HepG2 (cell line): ENCODE results near the gene IFT57. TPM values are rescaled to one million over a fixed set of nuclear protein-coding genes. Genes with fewer than 3 reads are reported as not detected.

Experiments
- ATAC-seq: fragments of 200-7000 bp; cut with Tn5 transposase; 3 replicates; pipeline ENCODE4 v1.9.1; 2020; ENCODE audit warnings: mild to moderate bottlenecking, moderate library complexity
- BruUV-seq: library from RNA; stranded (reverse); fragments of 400-500 nt; replicated peaks from 2 replicates; lab custom pipeline; 2021; lab: Mats Ljungman, UMichigan
- CTCF ChIA-PET: fragments of 300-600 bp; formaldehyde crosslinking; extraction: SDS; loops from one replicate; lab custom pipeline; 2021; ENCODE audit warnings: low total read pairs, inconsistent platforms, low intra/inter-chr PET ratio; lab: Yijun Ruan, JAX
- POLR2A ChIA-PET: fragments of 350-600 bp; sonication (Branson Sonifier 250); formaldehyde crosslinking; loops from one replicate; lab custom pipeline; 2020; ENCODE audit warnings: antibody characterized with exemption, inconsistent platforms; lab: Yijun Ruan, JAX
- DNase-seq: peaks from one replicate; pipeline ENCODE4 v3.0.0-alpha.2; 2015; ENCODE audit warnings: low spot score
- FAIRE-seq: peaks from 3 replicates; lab custom pipeline; 2011; peaks lifted over from hg19 to GRCh38; lab: Jason Lieb, UNC
- H2AFZ ChIP-seq: one replicate; pipeline ENCODE4 v1.6.1; 2011; ENCODE audit warnings: low read length, inconsistent platforms
- H3K27ac ChIP-seq: fragments of 300-600 bp; 3 replicates; pipeline ENCODE4 v1.8.0; 2011; ENCODE audit warnings: mixed run types, mild to moderate bottlenecking, mixed read lengths, low read length, inconsistent platforms; ENCODE audit not compliant: insufficient read depth; ENCODE audit errors: extremely low read length
- H3K27me3 ChIP-seq, 2 experiments: fragments of 200-600 bp in 1 of 2; 2 replicates in 1 of 2; 3 replicates in 1 of 2; pipeline versions ENCODE4 v1.6.0 to v1.8.0; 2011; ENCODE audit warnings: low read length in 2 of 2, mild to moderate bottlenecking in 2 of 2, moderate library complexity in 2 of 2, inconsistent platforms in 1 of 2; ENCODE audit not compliant: insufficient read depth in 2 of 2, control insufficient read depth in 1 of 2
- H3K36me3 ChIP-seq, 2 experiments: fragments of 200-600 bp in 1 of 2; replicated peaks in 1 of 2; 2 replicates in 1 of 2; 3 replicates in 1 of 2; pipeline versions ENCODE4 v1.5.1 to v1.8.0; 2011; ENCODE audit warnings: low read length in 2 of 2, inconsistent platforms in 1 of 2; ENCODE audit not compliant: insufficient read depth in 2 of 2, control insufficient read depth in 1 of 2
- H3K4me1 ChIP-seq: 2 replicates; pipeline ENCODE4 v1.5.1; 2012; ENCODE audit warnings: low read length, inconsistent platforms; ENCODE audit not compliant: insufficient read depth
- H3K4me2 ChIP-seq: 2 replicates; pipeline ENCODE4 v1.6.0; 2011; ENCODE audit warnings: low read depth, low read length, inconsistent platforms
- H3K4me3 ChIP-seq, 3 experiments: fragments of 200-600 bp in 1 of 3; sonication (generic), shearing (Covaris generic) in 1 of 3; replicated peaks in 1 of 3; 2 replicates each; pipeline ENCODE4 v1.5.1; 2011 to 2016; ENCODE audit warnings: low read length in 3 of 3, inconsistent platforms in 2 of 3, low read depth in 2 of 3, mild to moderate bottlenecking in 2 of 3, control low read depth in 1 of 3, mixed read lengths in 1 of 3; ENCODE audit not compliant: insufficient read depth in 1 of 3
- H3K79me2 ChIP-seq: one replicate; pipeline ENCODE4 v1.6.1; 2011; ENCODE audit warnings: low read length, inconsistent platforms; ENCODE audit not compliant: insufficient read depth
- H3K9ac ChIP-seq: 2 replicates; pipeline ENCODE4 v1.6.0; 2011; ENCODE audit warnings: mild to moderate bottlenecking, low read depth, low read length, inconsistent platforms; ENCODE audit not compliant: insufficient read depth
- H3K9me3 ChIP-seq: 2 replicates; pipeline ENCODE4 v1.5.1; 2012; ENCODE audit warnings: mild to moderate bottlenecking, low read length
- H4K20me1 ChIP-seq: 2 replicates; pipeline ENCODE4 v1.6.0; 2011; ENCODE audit warnings: inconsistent platforms, mild to moderate bottlenecking, low read length, moderate library complexity; ENCODE audit not compliant: insufficient read depth
- FOXJ3 ChIP-seq: sonication (generic); formaldehyde crosslinking; IDR thresholded peaks from 2 replicates; pipeline ENCODE4 v1.4.0; 2020; ENCODE audit warnings: missing genetic modification reagents, mild to moderate bottlenecking, borderline replicate concordance
- JDP2 ChIP-seq: sonication (generic); formaldehyde crosslinking; IDR thresholded peaks from 2 replicates; pipeline ENCODE4 v1.8.1; 2022; ENCODE audit warnings: missing genetic modification reagents, borderline replicate concordance
- KDM4B ChIP-seq: sonication (generic); formaldehyde crosslinking; IDR thresholded peaks from 2 replicates; pipeline ENCODE4 v1.4.0; 2020; ENCODE audit warnings: missing genetic modification reagents
- TCF7L2 ChIP-seq: IDR thresholded peaks from 2 replicates; pipeline ENCODE4 v1.6.1; 2011; ENCODE audit warnings: mild to moderate bottlenecking, low read depth, low read length, moderate library complexity
- ZNF446 ChIP-seq: sonication (generic); formaldehyde crosslinking; IDR thresholded peaks from 2 replicates; pipeline ENCODE4 v1.5.0; 2020; ENCODE audit warnings: mild to moderate bottlenecking, missing genetic modification reagents
- ZNF563 ChIP-seq: sonication (generic); formaldehyde crosslinking; IDR thresholded peaks from 2 replicates; pipeline ENCODE4 v1.8.0; 2022; ENCODE audit warnings: mild to moderate bottlenecking, moderate library complexity, missing genetic modification reagents
- ZNF891 ChIP-seq: sonication (generic); formaldehyde crosslinking; IDR thresholded peaks from 2 replicates; pipeline ENCODE4 v1.5.0; 2020; ENCODE audit warnings: mild to moderate bottlenecking, missing genetic modification reagents
- WGBS: methylation state at CpG from one replicate; pipeline ENCODE4 v1.1.6; 2017; ENCODE audit warnings: low lambda C conversion rate; 5-methylcytosine and 5-hydroxymethylcytosine counted together
- in situ Hi-C: cut with HindIII; loops from 2 replicates; pipeline ENCODE4 v1.10.0; 2017; ENCODE audit warnings: low pct_unique_long_range_greater_than_20kb; ENCODE audit not compliant: extremely low pct_ligation_motif_present
- intact Hi-C: fragments of 100-400 bp; cut with micrococcal nuclease; formaldehyde crosslinking; loops from one replicate; pipeline ENCODE4 v1.10.0; 2022; ENCODE audit not compliant: unreplicated experiment
- polyA plus RNA-seq, 8 experiments: library from polyadenylated mRNA; depleted of rRNA in 3 of 8; stranded (reverse) in 7 of 8; unstranded in 1 of 8; fragments of >200 nt; fragmentation: Illumina TruSeq in 4 of 8; extraction: Trizol in 4 of 8; gene quantifications; 2 replicates each; pipeline versions ENCODE4 v1.2.1 to v1.2.3, GENCODE V29; 2011 to 2016; ENCODE audit warnings: low read depth in 4 of 8, missing spikeins in 1 of 8, mixed read lengths in 1 of 8; ENCODE audit not compliant: insufficient read depth in 1 of 8
- total RNA-seq, 5 experiments: library from RNA; depleted of rRNA; stranded (reverse); fragments of >200 nt; fragmentation: Illumina TruSeq; extraction: Trizol; gene quantifications; 2 replicates each; pipeline ENCODE4 v1.2.3, GENCODE V29; 2016; ENCODE audit warnings: low read depth in 1 of 5
- TF ChIP-seq, protein P1 (sequence below): sonication (generic); formaldehyde crosslinking; IDR thresholded peaks from 2 replicates; pipeline ENCODE4 v1.4.0; 2020; ENCODE audit warnings: missing genetic modification reagents
- TF ChIP-seq, protein P2 (sequence below): IDR thresholded peaks from 2 replicates; pipeline ENCODE4 v1.4.0; 2020; ENCODE audit warnings: mild to moderate bottlenecking, missing genetic modification reagents

The IFT57 gene
- total and polyA plus RNA-seq, 2 of the 13 experiments (the other 11 are each of a cell fraction or from before 2014, with no cell fraction given) = 5.5 to 14.5 TPM

DNA sequence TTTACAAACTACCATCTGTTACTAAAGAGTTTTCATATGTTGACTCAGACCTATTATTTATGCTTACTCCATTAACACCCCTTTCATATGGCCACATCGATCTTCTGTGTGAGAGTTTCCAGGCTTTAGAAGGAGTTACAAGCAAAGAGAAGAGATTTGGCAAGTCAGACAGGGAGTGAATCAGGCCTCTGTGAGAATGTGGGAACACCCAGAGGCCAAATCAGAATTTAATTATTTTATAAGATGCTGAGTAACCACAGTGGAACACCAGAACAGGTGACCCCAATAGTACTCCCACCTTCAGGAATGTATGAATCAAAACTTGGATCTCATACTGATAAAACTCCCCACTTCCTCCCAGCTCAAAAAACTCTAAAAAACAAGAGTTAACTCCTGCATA lies 42.0 kb downstream of the IFT57 start:
- BruUV-seq = no TSS peak
- no peak for ATAC-seq
- no peak for DNase-seq
- Histone ChIP-seq H3K4me2 (no peak overlapping the region), H3K79me2 (no peaks in the 10 kb centered on the region), H3K27me3 (no peaks in the 10 kb centered on the region), H4K20me1 (no peaks in the 10 kb centered on the region), H3K9me3 (no peaks in the 10 kb centered on the region), H3K4me1 (no peaks in the 10 kb centered on the region), H3K9ac (no peak overlapping the region), H3K27ac (no peak overlapping the region), H3K4me3 (no peak overlapping the region), H3K36me3 (no peaks in the 10 kb centered on the region), H2AFZ (no peak overlapping the region)
- in situ Hi-C loops (no loop called here), intact Hi-C loops (no loop called here)
- ChIA-PET POLR2A (no interaction called here), CTCF (no interaction called here)
- FAIRE-seq = no peak
- 4% methylated on average over 1 of the region's 1 CpG for WGBS
- TF ChIP-seq ZNF563 (CRISPR knock-in tag) = no peak
- no peak for TF ChIP-seq FOXJ3
- TF ChIP-seq JDP2 (CRISPR knock-in tag) = no peak
- TF ChIP-seq KDM4B = no peak
- TF ChIP-seq ZNF446 (CRISPR knock-in tag) = no peak
- TF ChIP-seq TCF7L2 = no peak
- TF ChIP-seq, protein P1, sequence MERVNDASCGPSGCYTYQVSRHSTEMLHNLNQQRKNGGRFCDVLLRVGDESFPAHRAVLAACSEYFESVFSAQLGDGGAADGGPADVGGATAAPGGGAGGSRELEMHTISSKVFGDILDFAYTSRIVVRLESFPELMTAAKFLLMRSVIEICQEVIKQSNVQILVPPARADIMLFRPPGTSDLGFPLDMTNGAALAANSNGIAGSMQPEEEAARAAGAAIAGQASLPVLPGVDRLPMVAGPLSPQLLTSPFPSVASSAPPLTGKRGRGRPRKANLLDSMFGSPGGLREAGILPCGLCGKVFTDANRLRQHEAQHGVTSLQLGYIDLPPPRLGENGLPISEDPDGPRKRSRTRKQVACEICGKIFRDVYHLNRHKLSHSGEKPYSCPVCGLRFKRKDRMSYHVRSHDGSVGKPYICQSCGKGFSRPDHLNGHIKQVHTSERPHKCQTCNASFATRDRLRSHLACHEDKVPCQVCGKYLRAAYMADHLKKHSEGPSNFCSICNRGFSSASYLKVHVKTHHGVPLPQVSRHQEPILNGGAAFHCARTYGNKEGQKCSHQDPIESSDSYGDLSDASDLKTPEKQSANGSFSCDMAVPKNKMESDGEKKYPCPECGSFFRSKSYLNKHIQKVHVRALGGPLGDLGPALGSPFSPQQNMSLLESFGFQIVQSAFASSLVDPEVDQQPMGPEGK = no peak
- TF ChIP-seq, protein P2, sequence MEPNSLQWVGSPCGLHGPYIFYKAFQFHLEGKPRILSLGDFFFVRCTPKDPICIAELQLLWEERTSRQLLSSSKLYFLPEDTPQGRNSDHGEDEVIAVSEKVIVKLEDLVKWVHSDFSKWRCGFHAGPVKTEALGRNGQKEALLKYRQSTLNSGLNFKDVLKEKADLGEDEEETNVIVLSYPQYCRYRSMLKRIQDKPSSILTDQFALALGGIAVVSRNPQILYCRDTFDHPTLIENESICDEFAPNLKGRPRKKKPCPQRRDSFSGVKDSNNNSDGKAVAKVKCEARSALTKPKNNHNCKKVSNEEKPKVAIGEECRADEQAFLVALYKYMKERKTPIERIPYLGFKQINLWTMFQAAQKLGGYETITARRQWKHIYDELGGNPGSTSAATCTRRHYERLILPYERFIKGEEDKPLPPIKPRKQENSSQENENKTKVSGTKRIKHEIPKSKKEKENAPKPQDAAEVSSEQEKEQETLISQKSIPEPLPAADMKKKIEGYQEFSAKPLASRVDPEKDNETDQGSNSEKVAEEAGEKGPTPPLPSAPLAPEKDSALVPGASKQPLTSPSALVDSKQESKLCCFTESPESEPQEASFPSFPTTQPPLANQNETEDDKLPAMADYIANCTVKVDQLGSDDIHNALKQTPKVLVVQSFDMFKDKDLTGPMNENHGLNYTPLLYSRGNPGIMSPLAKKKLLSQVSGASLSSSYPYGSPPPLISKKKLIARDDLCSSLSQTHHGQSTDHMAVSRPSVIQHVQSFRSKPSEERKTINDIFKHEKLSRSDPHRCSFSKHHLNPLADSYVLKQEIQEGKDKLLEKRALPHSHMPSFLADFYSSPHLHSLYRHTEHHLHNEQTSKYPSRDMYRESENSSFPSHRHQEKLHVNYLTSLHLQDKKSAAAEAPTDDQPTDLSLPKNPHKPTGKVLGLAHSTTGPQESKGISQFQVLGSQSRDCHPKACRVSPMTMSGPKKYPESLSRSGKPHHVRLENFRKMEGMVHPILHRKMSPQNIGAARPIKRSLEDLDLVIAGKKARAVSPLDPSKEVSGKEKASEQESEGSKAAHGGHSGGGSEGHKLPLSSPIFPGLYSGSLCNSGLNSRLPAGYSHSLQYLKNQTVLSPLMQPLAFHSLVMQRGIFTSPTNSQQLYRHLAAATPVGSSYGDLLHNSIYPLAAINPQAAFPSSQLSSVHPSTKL (CRISPR knock-in tag) = no peak
- TF ChIP-seq ZNF891 (CRISPR knock-in tag) = no peak
